ENCODE measurements around the gene EHBP1.

GRCh38 chr2:62660087-62660486, 45.4 kb upstream of the EHBP1 start:
- TF ChIP-seq CTCF (IDR thresholded peaks at IDR 0.05) (no peak), POLR2A (IDR thresholded peaks at IDR 0.05) (no peak)
